GM19468 (cell line): ENCODE data around the gene TPH1.

Source experiments
- ATAC-seq: cut with Tn5 transposase; IDR thresholded peaks from one replicate; pipeline ENCODE4 v1.9.1; 2021; ENCODE audit warnings: mild to moderate bottlenecking, moderate library complexity, moderate number of reproducible peaks; ENCODE audit not compliant: unreplicated experiment; ENCODE audit errors: extremely low read depth

Gene TPH1

DNA sequence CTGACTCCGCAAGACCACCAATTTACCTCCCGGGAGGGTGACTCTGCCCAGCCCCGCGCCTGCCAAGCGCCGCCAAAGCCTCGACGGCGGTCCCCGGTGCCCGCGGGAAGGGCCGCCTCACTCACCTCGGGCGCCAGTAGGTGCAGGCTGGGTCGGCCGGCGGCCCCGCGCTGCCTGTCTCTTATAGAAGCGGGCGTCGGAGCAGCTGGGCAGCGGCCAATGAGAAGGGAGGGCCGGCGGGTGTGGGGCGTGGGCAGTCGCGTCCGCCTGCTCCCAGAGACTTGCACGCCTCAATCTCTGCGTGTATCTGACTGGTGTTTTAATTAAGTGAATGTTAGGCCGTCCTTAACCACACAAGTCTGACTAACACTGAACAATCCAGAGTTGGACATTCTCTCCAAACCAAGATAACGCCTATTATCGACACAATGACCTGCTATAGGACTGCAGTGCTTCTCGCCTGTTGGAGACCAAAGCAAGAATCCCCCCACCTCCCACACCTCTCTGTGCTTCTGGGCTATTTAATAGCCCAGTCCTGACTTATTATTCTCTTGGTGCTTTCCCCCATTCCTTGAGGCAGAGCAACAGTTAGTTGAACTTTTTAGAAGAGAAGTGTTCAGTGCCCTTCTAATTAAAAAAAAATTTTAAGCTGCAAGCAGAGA is at the start of gene TPH1:
TSS of gene TPH1 (minus strand) at position 154 of the 662 bp plus-strand sequence. CDS start 5,507 bp downstream, outside the sequence.
- no peak for ATAC-seq

GRCh38 chr11:18093959-18094358 is 47.9 kb upstream of the TPH1 start:
- no peak for ATAC-seq

DNA sequence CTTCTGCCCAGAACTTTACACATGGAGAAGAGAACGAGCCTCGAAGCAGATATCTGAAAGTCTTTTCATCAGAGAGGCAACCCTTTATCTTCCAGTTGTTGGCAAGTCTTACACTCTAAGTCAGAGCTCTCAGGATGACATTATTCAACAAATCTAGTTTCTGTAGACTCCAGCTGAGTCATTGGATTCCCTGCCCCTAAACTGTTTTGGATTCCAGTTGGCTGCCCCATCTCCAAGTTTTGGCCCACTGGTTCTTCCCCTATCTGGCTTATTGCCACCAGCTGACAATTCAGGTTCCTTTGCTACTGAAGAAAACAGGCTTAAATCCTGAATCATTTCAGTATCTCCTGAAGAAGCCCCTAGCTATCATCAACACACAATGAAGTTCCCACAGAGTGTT is 45.7 kb upstream of the TPH1 start:
- no peak for ATAC-seq

- ATAC-seq: no peak
Measured at GRCh38 chr11:18088966-18089365, 42.9 kb upstream of the TPH1 start.

DNA sequence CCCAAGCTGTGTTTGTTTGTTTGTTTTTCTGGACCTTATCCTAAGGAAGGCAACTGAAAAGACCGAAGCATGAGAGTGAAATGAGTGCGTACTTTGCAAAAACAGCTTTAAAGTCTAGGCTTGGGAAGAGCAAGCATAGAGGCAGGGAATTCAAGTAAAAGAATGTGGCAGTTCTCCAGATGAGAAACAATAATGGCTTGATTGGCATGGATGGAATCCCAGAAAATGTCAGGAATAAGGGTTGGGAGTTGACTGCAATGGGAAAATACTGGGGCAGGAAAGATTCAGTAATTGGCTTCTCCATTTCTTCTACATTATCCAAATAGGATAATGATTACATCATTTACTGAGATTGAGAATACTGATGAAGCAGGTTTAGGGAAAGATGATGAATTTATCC is 42.3 kb upstream of the TPH1 start:
- ATAC-seq: no peak

- no peak for ATAC-seq
Measured at GRCh38 chr11:18081551-18081950, 35.5 kb upstream of the TPH1 start.

- ATAC-seq: no peak
Measured at GRCh38 chr11:18080451-18080850, 34.4 kb upstream of the TPH1 start.

- ATAC-seq: no peak
Measured at GRCh38 chr11:18078909-18079308, 32.8 kb upstream of the TPH1 start.

- no peak for ATAC-seq
Measured at GRCh38 chr11:18075444-18075843, 29.4 kb upstream of the TPH1 start.

- ATAC-seq: no peak
Measured at GRCh38 chr11:18071098-18071705, 25.1 kb upstream of the TPH1 start.

DNA sequence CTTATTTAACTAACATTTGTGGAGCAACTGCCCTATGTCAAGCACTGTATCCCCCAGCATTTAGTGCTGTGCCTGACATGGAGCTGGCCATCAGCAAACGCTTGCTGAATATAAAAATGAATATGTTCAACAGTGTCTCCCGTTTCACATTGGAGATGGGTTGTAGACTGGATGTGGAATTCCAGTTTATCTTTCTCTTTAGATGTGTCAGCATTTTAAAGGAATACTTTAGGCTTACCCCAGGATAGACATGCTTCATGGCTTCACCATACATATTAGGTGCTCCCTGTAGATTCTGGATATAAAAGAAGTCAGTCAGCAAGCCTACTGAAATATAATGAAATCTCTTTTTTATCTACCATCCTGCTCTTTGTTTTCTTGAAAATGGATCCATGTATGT is 21.3 kb upstream of the TPH1 start:
- no peak for ATAC-seq

DNA sequence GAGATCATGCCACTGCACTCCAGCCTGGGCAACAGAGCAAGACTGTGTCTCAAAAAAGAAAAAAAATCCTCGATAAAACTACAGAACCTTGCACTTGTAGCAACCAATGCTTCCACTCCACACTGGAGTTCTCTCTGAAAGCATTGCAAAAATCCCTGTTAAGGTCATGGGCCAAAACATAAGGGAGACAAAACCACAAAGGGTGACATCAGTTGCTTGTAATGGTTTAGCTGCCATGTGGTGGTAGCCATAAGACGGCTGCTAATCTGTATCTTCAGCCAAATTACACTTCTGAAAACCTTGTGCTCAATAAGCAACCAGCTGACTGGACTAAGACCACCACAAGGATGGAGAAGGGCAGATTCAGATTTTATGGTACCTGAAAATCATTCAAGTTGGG is 20.6 kb upstream of the TPH1 start:
- ATAC-seq: no peak

- no peak for ATAC-seq
Measured at GRCh38 chr11:18065572-18065971, 19.5 kb upstream of the TPH1 start.

DNA sequence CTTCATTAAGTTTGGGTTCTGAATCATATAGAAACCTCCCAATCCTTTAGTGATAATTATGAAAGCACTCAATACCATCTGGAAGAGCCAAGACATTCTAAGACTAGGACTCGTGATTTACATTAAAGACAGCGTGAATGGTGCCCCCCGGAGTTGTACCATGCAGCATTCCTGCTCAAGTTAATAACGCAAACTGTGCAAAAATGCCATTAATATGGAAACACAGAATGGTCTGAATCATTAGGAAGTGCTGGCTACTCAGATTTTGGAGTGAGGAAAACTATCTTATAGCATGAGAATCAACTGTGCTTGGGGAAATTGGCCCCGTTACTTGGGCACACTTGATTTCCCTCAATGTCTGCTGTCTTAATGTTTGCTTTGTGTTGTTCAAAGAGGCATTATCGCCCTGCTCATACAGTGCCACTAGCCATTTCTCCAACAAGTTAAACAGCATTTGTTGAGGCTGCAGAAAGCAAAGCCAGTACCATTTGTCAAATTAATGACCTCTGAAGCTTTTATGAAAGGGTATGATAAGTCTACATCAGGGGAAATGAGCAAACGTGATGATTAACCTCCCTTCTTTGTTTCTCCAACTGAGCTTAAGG is 18.5 kb upstream of the TPH1 start:
- no peak for ATAC-seq

GRCh38 chr11:18063862-18064434 is 17.9 kb upstream of the TPH1 start:
- ATAC-seq: no peak

DNA sequence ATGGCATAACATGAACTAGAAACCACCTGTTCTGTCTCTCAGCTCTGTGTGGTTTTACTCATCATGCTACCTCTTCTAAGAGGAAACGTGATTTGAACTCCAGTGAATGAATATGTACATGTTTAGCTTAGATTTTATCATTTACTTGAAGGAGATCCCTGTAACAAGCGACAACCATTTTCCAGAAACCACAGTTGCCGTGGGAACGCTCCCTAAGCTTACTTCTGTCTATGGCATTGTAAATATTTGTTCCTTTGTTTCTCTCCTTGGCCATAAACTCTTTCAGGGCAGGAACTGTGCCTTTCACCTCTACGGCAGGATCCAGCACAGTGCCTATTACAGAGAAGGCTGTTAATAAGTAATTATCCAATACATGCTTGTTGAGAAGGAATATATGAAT is 17.1 kb upstream of the TPH1 start:
- no peak for ATAC-seq

DNA sequence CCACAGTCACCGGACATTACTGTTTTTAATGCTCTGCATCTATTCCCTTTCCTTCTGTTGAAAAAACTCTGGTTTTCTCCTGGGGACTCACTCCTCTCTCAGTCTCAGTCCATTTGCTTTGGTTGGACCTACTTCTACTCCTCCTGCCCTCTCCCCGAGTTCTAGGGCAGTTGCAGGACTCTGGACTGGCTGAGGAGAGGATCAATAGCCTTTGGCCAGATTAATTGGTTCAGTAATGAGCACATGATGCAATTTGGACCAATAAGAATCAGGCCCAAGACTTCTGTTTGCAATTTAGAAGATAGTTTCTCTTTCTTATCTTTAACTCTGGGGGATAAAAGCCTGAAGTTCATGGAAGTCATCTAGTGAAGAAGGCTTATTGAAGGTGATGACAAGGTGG is 15.3 kb upstream of the TPH1 start:
- no peak for ATAC-seq

GRCh38 chr11:18056561-18057181 is 10.6 kb upstream of the TPH1 start:
- ATAC-seq: no peak

DNA sequence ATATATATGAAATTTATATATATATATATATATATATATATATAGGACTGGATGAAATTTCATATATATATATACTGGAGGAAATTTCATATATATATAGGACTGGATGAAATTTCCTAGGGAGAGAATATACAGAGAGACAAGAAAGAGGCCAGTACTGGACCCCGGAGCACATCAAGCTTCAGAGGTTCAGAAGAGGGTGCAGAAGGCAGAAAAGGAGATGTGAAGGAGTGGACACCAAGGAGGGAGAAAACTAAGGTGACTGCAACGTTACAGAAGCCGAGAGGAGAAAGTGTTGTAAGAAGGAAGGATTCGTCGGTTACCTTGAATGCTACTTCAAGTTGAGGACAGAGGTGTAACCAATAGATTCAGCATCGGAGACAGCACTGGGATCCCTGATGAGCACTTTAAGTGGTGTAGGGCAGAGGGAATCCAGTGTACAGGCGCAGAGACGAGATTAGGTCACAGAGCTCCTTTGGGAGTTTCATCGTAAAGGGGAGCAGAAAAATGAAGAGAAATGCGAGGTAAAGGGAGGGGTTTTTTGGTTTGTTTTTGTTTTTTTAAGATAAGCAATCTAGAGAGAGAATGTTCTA is 8.5 kb upstream of the TPH1 start:
- ATAC-seq: no peak

DNA sequence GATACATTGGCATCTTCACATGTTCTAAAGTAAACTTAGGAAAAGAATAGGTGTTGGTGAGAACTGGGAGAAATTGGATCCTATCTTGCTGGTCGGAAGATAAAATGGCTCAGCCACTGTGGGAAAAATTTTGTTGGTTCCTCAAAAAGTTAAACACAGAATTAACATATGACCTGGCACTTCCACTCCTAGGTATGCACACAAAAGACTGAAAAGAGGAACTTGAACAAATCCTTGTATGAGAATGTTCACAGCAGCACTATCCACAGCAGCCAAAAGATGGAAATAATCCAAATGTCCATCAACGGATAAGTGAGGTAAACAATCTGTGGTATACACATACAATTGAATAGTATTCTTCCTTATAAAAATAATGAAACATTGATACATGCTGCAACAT is 4.8 kb upstream of the TPH1 start:
- ATAC-seq: no peak

DNA sequence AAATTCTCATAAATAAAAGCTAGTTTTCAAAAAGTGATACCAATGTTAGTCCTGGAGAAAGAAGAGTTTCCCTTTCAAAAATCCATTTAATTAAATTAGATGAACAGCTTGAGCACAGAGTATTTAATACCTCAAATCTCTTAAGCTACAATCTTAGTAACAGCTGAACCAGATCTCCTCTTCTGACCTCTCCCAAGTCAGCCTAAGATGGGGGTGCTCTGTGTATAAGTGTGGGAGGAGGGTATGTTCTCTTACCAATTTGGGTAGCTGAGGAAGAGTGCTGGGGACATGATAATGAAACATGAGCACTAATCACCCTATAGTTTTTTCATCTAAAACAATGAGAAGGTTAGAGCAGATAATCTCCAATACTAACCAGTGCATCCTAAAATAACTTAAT is 9.6 kb downstream of the TPH1 start:
- no peak for ATAC-seq
